ENCODE measurements around the gene C10orf71.

DNA sequence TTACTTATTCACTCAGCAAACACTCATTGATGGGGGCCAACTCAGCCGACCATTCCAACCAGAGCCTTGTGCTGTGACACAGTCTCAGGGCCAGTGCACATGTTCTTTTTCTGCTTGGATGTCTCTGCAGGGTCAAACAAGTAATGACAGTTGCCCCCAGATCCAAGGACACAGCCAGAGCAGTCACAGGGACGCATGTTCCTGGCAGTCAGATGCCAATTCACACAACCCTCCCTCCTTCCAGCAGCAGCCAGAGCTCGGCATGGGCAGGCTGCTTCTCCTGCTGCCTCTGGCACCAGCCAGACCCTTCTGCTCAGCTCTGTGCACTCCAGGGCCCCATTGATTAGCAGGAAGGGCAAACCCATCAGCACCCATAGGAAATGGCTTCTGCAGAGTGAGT lies 76.6 kb downstream of the C10orf71 start:
- TF ChIP-seq POLR2A (IDR thresholded peaks at IDR 0.05) (no peak), EP300 (IDR thresholded peaks at IDR 0.05) (no peak), POLR2AphosphoS5 (IDR thresholded peaks at IDR 0.05) (no peak)
- TF ChIP-seq, protein P1, sequence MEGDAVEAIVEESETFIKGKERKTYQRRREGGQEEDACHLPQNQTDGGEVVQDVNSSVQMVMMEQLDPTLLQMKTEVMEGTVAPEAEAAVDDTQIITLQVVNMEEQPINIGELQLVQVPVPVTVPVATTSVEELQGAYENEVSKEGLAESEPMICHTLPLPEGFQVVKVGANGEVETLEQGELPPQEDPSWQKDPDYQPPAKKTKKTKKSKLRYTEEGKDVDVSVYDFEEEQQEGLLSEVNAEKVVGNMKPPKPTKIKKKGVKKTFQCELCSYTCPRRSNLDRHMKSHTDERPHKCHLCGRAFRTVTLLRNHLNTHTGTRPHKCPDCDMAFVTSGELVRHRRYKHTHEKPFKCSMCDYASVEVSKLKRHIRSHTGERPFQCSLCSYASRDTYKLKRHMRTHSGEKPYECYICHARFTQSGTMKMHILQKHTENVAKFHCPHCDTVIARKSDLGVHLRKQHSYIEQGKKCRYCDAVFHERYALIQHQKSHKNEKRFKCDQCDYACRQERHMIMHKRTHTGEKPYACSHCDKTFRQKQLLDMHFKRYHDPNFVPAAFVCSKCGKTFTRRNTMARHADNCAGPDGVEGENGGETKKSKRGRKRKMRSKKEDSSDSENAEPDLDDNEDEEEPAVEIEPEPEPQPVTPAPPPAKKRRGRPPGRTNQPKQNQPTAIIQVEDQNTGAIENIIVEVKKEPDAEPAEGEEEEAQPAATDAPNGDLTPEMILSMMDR (IDR thresholded peaks at IDR 0.05), result no peak
